Measurements from ENCODE around the gene IL19.

- TF ChIP-seq CTCF (conservative IDR thresholded peaks at IDR 0.05; ENCODE audit: low read length) = no peak
- TF ChIP-seq EZH2phosphoT487 (IDR thresholded peaks at IDR 0.05; ENCODE audit: borderline replicate concordance) = no peak
Measured at GRCh38 chr1:206860165-206860564, 89.6 kb downstream of the IL19 start.

Measured in Loucy (cell line).